K562 (cell line): Measurements from ENCODE around the gene C19orf67.

Experiments
- ATF2 ChIP-seq: sonication (generic); formaldehyde crosslinking; IDR thresholded peaks from 2 replicates; pipeline ENCODE4 v1.8.1; 2022; ENCODE audit warnings: missing genetic modification reagents
- BRD4 ChIP-seq: fragments of 200-600 bp; sonication (generic); IDR thresholded peaks from 2 replicates; pipeline ENCODE4 v1.6.1; 2017; ENCODE audit warnings: inconsistent platforms
- CTBP1 ChIP-seq: fragments of 450-650 bp; IDR thresholded peaks from 2 replicates; pipeline ENCODE4 v1.6.1; 2016; ENCODE audit warnings: borderline replicate concordance
- CTCF ChIP-seq, 3 experiments: IDR thresholded peaks in 2 of 3; conservative IDR thresholded peaks in 1 of 3; 2 replicates each; pipeline ENCODE4 v1.5.1; 2011 to 2012; ENCODE audit warnings: low read length in 3 of 3, mild to moderate bottlenecking in 3 of 3, control low read depth in 2 of 3, improper control_type of control experiment in 1 of 3, inconsistent platforms in 1 of 3, low read depth in 1 of 3, mixed read lengths in 1 of 3, moderate library complexity in 1 of 3; ENCODE audit not compliant: insufficient read depth in 2 of 3
- FOS ChIP-seq: IDR thresholded peaks from 3 replicates; pipeline ENCODE4 v1.6.1; 2011; ENCODE audit not compliant: insufficient read length; ENCODE audit errors: extremely low read depth
- MEF2A ChIP-seq: IDR thresholded peaks from 2 replicates; pipeline ENCODE4 v1.6.1; 2011; ENCODE audit warnings: low read depth, mild to moderate bottlenecking, low read length, moderate library complexity; ENCODE audit not compliant: control insufficient read depth
- MTF1 ChIP-seq: fragments of 250-450 bp; sonication (Bioruptor Pico); IDR thresholded peaks from 2 replicates; pipeline ENCODE4 v1.9.0; 2021; ENCODE audit warnings: moderate library complexity, mild to moderate bottlenecking, inconsistent platforms, borderline replicate concordance
- PHF21A ChIP-seq: fragments of 450-650 bp; IDR thresholded peaks from 2 replicates; pipeline ENCODE4 v1.6.1; 2017; ENCODE audit warnings: low read depth, borderline replicate concordance
- U2AF1 ChIP-seq: fragments of 200-400 bp; formaldehyde crosslinking; optimal IDR thresholded peaks from 2 replicates; pipeline ENCODE3; 2017; ENCODE audit warnings: mild to moderate bottlenecking, low read depth, low read length, moderate library complexity
- ZNF217 ChIP-seq: sonication (generic); formaldehyde crosslinking; IDR thresholded peaks from 2 replicates; pipeline ENCODE4 v1.8.0; 2022; ENCODE audit warnings: mild to moderate bottlenecking, missing genetic modification reagents
- ZNF3 ChIP-seq: fragments of 250-450 bp; sonication (Bioruptor Pico); IDR thresholded peaks from 2 replicates; pipeline ENCODE4 v1.5.0; 2021; ENCODE audit warnings: mild to moderate bottlenecking, moderate library complexity
- ZNF609 ChIP-seq: sonication (generic); formaldehyde crosslinking; IDR thresholded peaks from 2 replicates; pipeline ENCODE4 v1.8.1; 2023; ENCODE audit warnings: missing genetic modification reagents, mild to moderate bottlenecking, borderline replicate concordance
- ZNF707 ChIP-seq: fragments of 250-450 bp; sonication (Bioruptor Pico); conservative IDR thresholded peaks from 2 replicates; pipeline ENCODE4 v1.8.0; 2022; ENCODE audit warnings: inconsistent platforms, mild to moderate bottlenecking, moderate library complexity
- ZSCAN29 ChIP-seq: fragments of 450-650 bp; IDR thresholded peaks from 2 replicates; pipeline ENCODE4 v1.6.1; 2017

- TF ChIP-seq ATF2 (CRISPR knock-in tag) (no peak), ZNF3 (CRISPR knock-in tag) (no peak), U2AF1 (no peak), FOS (no peak), MEF2A (no peak), BRD4 (no peak), ZSCAN29 (no peak), ZNF609 (CRISPR knock-in tag) (no peak), ZNF217 (CRISPR knock-in tag) (no peak), PHF21A (no peak), CTCF (IDR thresholded peaks at IDR 0.05 in 2 of 3, conservative IDR thresholded peaks at IDR 0.05 in 1 of 3; ENCODE audit: insufficient read depth in 2 of 3, low read depth in 1 of 3, low read length in 3 of 3) (no peak), MTF1 (CRISPR knock-in tag) (no peak), ZNF707 (CRISPR knock-in tag) (no peak), CTBP1 (no peak)
These were observed 51.6 kb downstream of the C19orf67 start for GRCh38 chr19:14033946-14034345.
